ENCODE results near the gene CNTRL. TPM values are rescaled to one million over a fixed set of nuclear protein-coding genes. Genes with fewer than 3 reads are reported as not detected.

CNTRL gene
- total RNA-seq, 1 experiment from 2014 or later: 13.4 TPM

GRCh38 chr9:121059513-121059912 is 15.2 kb upstream of the CNTRL start:
- H3K27me3 ChIP-seq (ENCODE audit: insufficient read depth, low read length): no peaks in the 10 kb centered on the region
- H4K20me1 ChIP-seq (ENCODE audit: insufficient read depth): no peaks in the 10 kb centered on the region
- TF ChIP-seq EZH2 (IDR thresholded peaks at IDR 0.05): no peak
- TF ChIP-seq SP1 (IDR thresholded peaks at IDR 0.05; ENCODE audit: low read depth): no peak
- TF ChIP-seq ELF1 (IDR thresholded peaks at IDR 0.05; ENCODE audit: borderline replicate concordance, low read depth): no peak
- no peak for TF ChIP-seq JUND (IDR thresholded peaks at IDR 0.05)
- no peak for TF ChIP-seq CEBPB (IDR thresholded peaks at IDR 0.05; ENCODE audit: low read depth)
- no peak for TF ChIP-seq ZBTB33 (IDR thresholded peaks at IDR 0.05; ENCODE audit: extremely low read depth, insufficient replicate concordance, low read length)
- TF ChIP-seq MAX (IDR thresholded peaks at IDR 0.05): no peak
- no peak for TF ChIP-seq EZH2phosphoT487 (IDR thresholded peaks at IDR 0.05; ENCODE audit: borderline replicate concordance)
- no peak for TF ChIP-seq SRF (IDR thresholded peaks at IDR 0.05; ENCODE audit: low read depth)
- TF ChIP-seq RAD21 (IDR thresholded peaks at IDR 0.05; ENCODE audit: low read depth): no peak
- H3K79me2 ChIP-seq (ENCODE audit: insufficient read depth, low read length): no peaks in the 10 kb centered on the region
- DNase-seq (ENCODE audit: low read depth, low spot score) (no peak), ATAC-seq (no peak)
- no peak overlapping the region for H3K27ac ChIP-seq (ENCODE audit: low read depth, low read length)
- RAD21 ChIA-PET (ENCODE audit: low non-redundant PET in 1 of 2, low total read pairs in 2 of 2, uncharacterized antibody in 2 of 2, unreplicated experiment in 2 of 2): interaction anchor here (0.9 to 1.0 kb wide), 5 partner anchors 74 to 304 kb away, joined by 3 to 8 read pairs (median 5); no protein-coding TSS in a partner anchor
- BruUV-seq (replicated peaks): no TSS peak
- no peaks in the 10 kb centered on the region for H3K9me3 ChIP-seq (ENCODE audit: control insufficient read depth in 1 of 2, insufficient read depth in 1 of 2, low read depth in 1 of 2, low read length in 2 of 2)
- no peak overlapping the region for H3K4me2 ChIP-seq (ENCODE audit: low read length)
- CTCF ChIA-PET: interaction anchor here (0.7 to 2.9 kb wide), 24 partner anchors 7 to 357 kb away, joined by 3 to 65 read pairs (median 6); partner anchors contain the start of genes C5 and RAB14
- H3K4me1 ChIP-seq (ENCODE audit: control insufficient read depth in 1 of 2, insufficient read depth in 2 of 2, low read length in 2 of 2): peaks cover 0 to 3% of the 10 kb centered on the region in 2 experiments; a peak in 1 of 4 replicates
- H2AFZ ChIP-seq (ENCODE audit: low read depth, low read length, poor library complexity, severe bottlenecking): no peak overlapping the region
- POLR2A ChIA-PET: interaction anchor here (1.4 kb wide), 1 partner anchor 10 kb away, joined by 4 read pairs; the partner anchor contains the start of gene C5
- intact Hi-C loops (cut with micrococcal nuclease): loop anchor here (10.0 kb wide), 1 partner anchor 435 kb away; no protein-coding TSS in a partner anchor
- no peak overlapping the region for H3K9ac ChIP-seq (ENCODE audit: low read length)
- H3K4me3 ChIP-seq (replicated peaks in 1 of 2; ENCODE audit: low read depth in 1 of 2, low read length in 2 of 2): no peak overlapping the region
- no peaks in the 10 kb centered on the region for H3K36me3 ChIP-seq (ENCODE audit: control insufficient read depth in 1 of 2, insufficient read depth in 2 of 2, low read length in 2 of 2)
- no peaks in the 10 kb centered on the region for H3K9me2 ChIP-seq (ENCODE audit: insufficient read depth)
